Peyer's patch (tissue), 4 donors: ENCODE measurements around the gene ABLIM2.

Source experiments
- POLR2A ChIP-seq, 2 donors: fragments of 450-650 bp; IDR thresholded peaks; one replicate each; pipeline ENCODE4 v1.5.1; 2017; ENCODE audit warnings: antibody characterized with exemption in 2 of 2, mild to moderate bottlenecking in 2 of 2, moderate library complexity in 2 of 2
- TF ChIP-seq, protein P1 (sequence below), 6 experiments: fragments of 450-650 bp in 4 of 6; fragments of 200-600 bp in 2 of 6; sonication (generic) in 1 of 6; IDR thresholded peaks; one replicate each; pipeline ENCODE4 v1.5.1; 2017 to 2019; ENCODE audit warnings: antibody characterized with exemption in 6 of 6, mild to moderate bottlenecking in 3 of 6, moderate library complexity in 1 of 6

DNA sequence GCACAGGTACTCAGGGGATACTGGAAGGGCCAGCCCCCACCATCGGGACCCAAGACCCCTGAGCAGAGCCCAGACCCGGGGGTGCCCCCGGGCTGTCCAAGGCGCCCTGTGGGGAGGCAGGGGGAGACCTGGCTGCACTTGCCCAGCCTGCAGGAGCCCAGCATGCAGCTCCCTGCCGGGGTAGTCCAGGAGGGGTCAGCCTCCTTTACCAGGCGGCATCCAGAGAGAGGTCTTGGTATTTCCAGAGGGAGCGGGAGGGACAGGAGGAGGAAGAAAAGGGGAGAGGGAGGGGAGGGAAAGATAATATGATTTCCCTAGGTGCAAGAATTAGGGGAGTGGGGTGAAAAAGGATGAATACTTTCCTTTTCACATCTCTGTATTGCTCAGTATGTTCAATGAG lies 97.5 kb downstream of the ABLIM2 start:
- TF ChIP-seq, protein P1, sequence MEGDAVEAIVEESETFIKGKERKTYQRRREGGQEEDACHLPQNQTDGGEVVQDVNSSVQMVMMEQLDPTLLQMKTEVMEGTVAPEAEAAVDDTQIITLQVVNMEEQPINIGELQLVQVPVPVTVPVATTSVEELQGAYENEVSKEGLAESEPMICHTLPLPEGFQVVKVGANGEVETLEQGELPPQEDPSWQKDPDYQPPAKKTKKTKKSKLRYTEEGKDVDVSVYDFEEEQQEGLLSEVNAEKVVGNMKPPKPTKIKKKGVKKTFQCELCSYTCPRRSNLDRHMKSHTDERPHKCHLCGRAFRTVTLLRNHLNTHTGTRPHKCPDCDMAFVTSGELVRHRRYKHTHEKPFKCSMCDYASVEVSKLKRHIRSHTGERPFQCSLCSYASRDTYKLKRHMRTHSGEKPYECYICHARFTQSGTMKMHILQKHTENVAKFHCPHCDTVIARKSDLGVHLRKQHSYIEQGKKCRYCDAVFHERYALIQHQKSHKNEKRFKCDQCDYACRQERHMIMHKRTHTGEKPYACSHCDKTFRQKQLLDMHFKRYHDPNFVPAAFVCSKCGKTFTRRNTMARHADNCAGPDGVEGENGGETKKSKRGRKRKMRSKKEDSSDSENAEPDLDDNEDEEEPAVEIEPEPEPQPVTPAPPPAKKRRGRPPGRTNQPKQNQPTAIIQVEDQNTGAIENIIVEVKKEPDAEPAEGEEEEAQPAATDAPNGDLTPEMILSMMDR (IDR thresholded peaks at IDR 0.05), result no peak
- TF ChIP-seq POLR2A (IDR thresholded peaks at IDR 0.05), result no peak
